WTC11 (cell line): ENCODE results near the gene BTBD19. TPM values are rescaled to one million over a fixed set of nuclear protein-coding genes. Genes with fewer than 3 reads are reported as not detected.

Source experiments
- ATAC-seq: fragments of 200-7000 bp; cut with Tn5 transposase; 2 replicates; pipeline ENCODE4 v1.10.0; 2021; ENCODE audit warnings: mild to moderate bottlenecking, moderate library complexity
- CTCF ChIA-PET: fragments of 300-600 bp; sonication (Branson Sonifier 250); formaldehyde crosslinking; loops from one replicate; lab custom pipeline; 2021; ENCODE audit warnings: antibody characterized with exemption; lab: Charles Lee
- POLR2A ChIA-PET: fragments of 350-600 bp; sonication (Branson Sonifier 250); formaldehyde crosslinking; loops from one replicate; lab custom pipeline; 2021; ENCODE audit warnings: antibody characterized with exemption; lab: Charles Lee
- DNase-seq: peaks from one replicate; pipeline ENCODE4 v3.0.0; 2021; ENCODE audit warnings: low spot score
- H3K27ac Mint-ChIP-seq: 2 replicates; pipeline ENCODE4 v1.8.0; 2021; ENCODE audit warnings: mixed read lengths
- H3K27me3 Mint-ChIP-seq: 2 replicates; pipeline ENCODE4 v1.8.0; 2021; ENCODE audit warnings: low read depth, mild to moderate bottlenecking, moderate library complexity, mixed read lengths
- H3K36me3 Mint-ChIP-seq: 2 replicates; pipeline ENCODE4 v1.8.0; 2021; ENCODE audit warnings: mixed read lengths
- H3K4me1 Mint-ChIP-seq: 2 replicates; pipeline ENCODE4 v1.8.0; 2022; ENCODE audit warnings: mixed read lengths
- H3K4me3 Mint-ChIP-seq: 2 replicates; pipeline ENCODE4 v1.8.0; 2021; ENCODE audit warnings: mild to moderate bottlenecking, moderate library complexity, mixed read lengths
- H3K9me3 Mint-ChIP-seq: 2 replicates; pipeline ENCODE4 v1.8.0; 2021; ENCODE audit warnings: mixed read lengths
- ARID4B ChIP-seq: sonication (generic); formaldehyde crosslinking; IDR thresholded peaks from 2 replicates; pipeline ENCODE4 v1.8.0; 2023; ENCODE audit warnings: missing genetic modification reagents, mild to moderate bottlenecking, borderline replicate concordance
- CREB1 ChIP-seq: sonication (generic); formaldehyde crosslinking; IDR thresholded peaks from 2 replicates; pipeline ENCODE4 v1.8.0; 2023; ENCODE audit warnings: mild to moderate bottlenecking, missing genetic modification reagents
- E2F4 ChIP-seq: sonication (generic); formaldehyde crosslinking; IDR thresholded peaks from 2 replicates; pipeline ENCODE4 v1.8.1; 2022; ENCODE audit warnings: low read depth, mild to moderate bottlenecking, moderate library complexity, missing genetic modification reagents, borderline replicate concordance
- FOXP4 ChIP-seq: sonication (generic); formaldehyde crosslinking; IDR thresholded peaks from 2 replicates; pipeline ENCODE4 v1.8.0; 2022; ENCODE audit warnings: mild to moderate bottlenecking, missing genetic modification reagents
- GABPB1 ChIP-seq: sonication (generic); formaldehyde crosslinking; IDR thresholded peaks from 2 replicates; pipeline ENCODE4 v1.8.1; 2023; ENCODE audit warnings: mild to moderate bottlenecking, missing genetic modification reagents
- GRHL2 ChIP-seq: fragments of 250-450 bp; sonication (Bioruptor Pico); IDR thresholded peaks from 2 replicates; pipeline ENCODE4 v1.8.0; 2022; ENCODE audit warnings: mild to moderate bottlenecking, moderate library complexity; ENCODE audit not compliant: insufficient replicate concordance, severe bottlenecking
- MAX ChIP-seq: sonication (generic); formaldehyde crosslinking; IDR thresholded peaks from 2 replicates; pipeline ENCODE4 v1.8.0; 2022; ENCODE audit warnings: mild to moderate bottlenecking, missing genetic modification reagents
- NR1H2 ChIP-seq: sonication (generic); formaldehyde crosslinking; IDR thresholded peaks from 2 replicates; pipeline ENCODE4 v1.9.0; 2021; ENCODE audit warnings: mild to moderate bottlenecking, moderate library complexity, missing genetic modification reagents
- NR3C1 ChIP-seq: sonication (generic); formaldehyde crosslinking; conservative IDR thresholded peaks from 2 replicates; pipeline ENCODE4 v1.8.1; 2023; ENCODE audit warnings: low read depth, mild to moderate bottlenecking, missing genetic modification reagents
- TP53 ChIP-seq: sonication (generic); formaldehyde crosslinking; IDR thresholded peaks from 2 replicates; pipeline ENCODE4 v1.8.1; 2023; ENCODE audit warnings: mild to moderate bottlenecking, missing genetic modification reagents
- ZBTB43 ChIP-seq: sonication (generic); formaldehyde crosslinking; IDR thresholded peaks from 2 replicates; pipeline ENCODE4 v1.8.1; 2023; ENCODE audit warnings: mild to moderate bottlenecking, missing genetic modification reagents
- ZNF138 ChIP-seq: sonication (generic); formaldehyde crosslinking; conservative IDR thresholded peaks from 2 replicates; pipeline ENCODE4 v1.8.1; 2022; ENCODE audit warnings: mild to moderate bottlenecking, moderate library complexity, missing genetic modification reagents
- ZNF263 ChIP-seq: sonication (generic); formaldehyde crosslinking; IDR thresholded peaks from 2 replicates; pipeline ENCODE4 v1.8.1; 2022; ENCODE audit warnings: low read depth, mild to moderate bottlenecking, moderate library complexity, missing genetic modification reagents
- ZNF425 ChIP-seq: fragments of 250-450 bp; sonication (Bioruptor Pico); conservative IDR thresholded peaks from 2 replicates; pipeline ENCODE4 v1.9.0; 2021; ENCODE audit warnings: mild to moderate bottlenecking
- ZNF512 ChIP-seq: sonication (generic); formaldehyde crosslinking; IDR thresholded peaks from 2 replicates; pipeline ENCODE4 v1.8.1; 2022; ENCODE audit warnings: missing genetic modification reagents, borderline replicate concordance
- total RNA-seq: library from RNA; stranded (reverse); gene quantifications from 3 replicates; pipeline ENCODE4 v1.2.3, GENCODE V29; 2021

Gene BTBD19
- total RNA-seq, 1 experiment from 2014 or later = 1.7 TPM

- no peak overlapping the region; the same call in 1 of the 2 replicates for H3K27ac Mint-ChIP-seq
- DNase-seq (no peak), ATAC-seq (no peak)
- no peaks in the 10 kb centered on the region for H3K9me3 Mint-ChIP-seq
- CTCF ChIA-PET = no interaction called here
- TF ChIP-seq ARID4B (CRISPR knock-in tag) (no peak), ZNF138 (CRISPR knock-in tag) (no peak), NR3C1 (CRISPR knock-in tag) (no peak), GABPB1 (CRISPR knock-in tag) (no peak), E2F4 (no peak), TP53 (no peak), NR1H2 (no peak), ZNF263 (CRISPR knock-in tag) (no peak), ZNF512 (no peak), CREB1 (CRISPR knock-in tag) (no peak), ZBTB43 (CRISPR knock-in tag) (no peak), ZNF425 (no peak), GRHL2 (CRISPR knock-in tag) (no peak), MAX (CRISPR knock-in tag) (no peak), FOXP4 (CRISPR knock-in tag) (no peak)
- POLR2A ChIA-PET = no interaction called here
- H3K4me3 Mint-ChIP-seq = no peak overlapping the region
- H3K27me3 Mint-ChIP-seq = peaks cover 19% of the 10 kb centered on the region
- H3K4me1 Mint-ChIP-seq = peaks cover 12% of the 10 kb centered on the region
- no peaks in the 10 kb centered on the region for H3K36me3 Mint-ChIP-seq
These were observed 38.7 kb downstream of the BTBD19 start for GRCh38 chr1:44846985-44847384.
